C4-2B (cell line): Measurements from ENCODE around the gene CHRM1.

Source experiments
- ZFX ChIP-seq: fragments of 450-650 bp; IDR thresholded peaks from 2 replicates; pipeline ENCODE4 v1.6.1; 2017
- TF ChIP-seq, protein P1 (sequence below): fragments of 450-650 bp; conservative IDR thresholded peaks from 2 replicates; pipeline ENCODE4 v1.5.1; 2017; ENCODE audit warnings: mild to moderate bottlenecking

DNA sequence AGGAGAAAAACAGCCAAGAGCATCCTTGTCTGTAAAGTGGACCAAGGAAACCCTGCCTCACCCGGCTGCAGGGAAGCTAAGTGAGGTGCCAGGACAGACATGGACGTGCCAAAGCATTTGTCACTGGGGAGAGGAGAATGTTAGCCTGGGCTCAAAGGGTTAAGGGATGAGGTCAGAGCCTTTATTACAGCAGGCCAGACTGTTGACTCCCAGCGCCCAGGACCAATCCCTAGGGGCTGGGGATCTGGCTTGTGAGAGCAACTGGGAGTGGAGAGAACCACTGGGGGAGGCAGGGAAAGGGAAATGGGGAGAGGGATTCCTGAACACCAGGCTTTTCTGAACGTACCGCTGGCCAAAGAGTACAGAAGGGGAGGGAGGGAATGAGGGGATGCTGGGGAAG is 2.6 kb downstream of the CHRM1 start:
- TF ChIP-seq, protein P1, sequence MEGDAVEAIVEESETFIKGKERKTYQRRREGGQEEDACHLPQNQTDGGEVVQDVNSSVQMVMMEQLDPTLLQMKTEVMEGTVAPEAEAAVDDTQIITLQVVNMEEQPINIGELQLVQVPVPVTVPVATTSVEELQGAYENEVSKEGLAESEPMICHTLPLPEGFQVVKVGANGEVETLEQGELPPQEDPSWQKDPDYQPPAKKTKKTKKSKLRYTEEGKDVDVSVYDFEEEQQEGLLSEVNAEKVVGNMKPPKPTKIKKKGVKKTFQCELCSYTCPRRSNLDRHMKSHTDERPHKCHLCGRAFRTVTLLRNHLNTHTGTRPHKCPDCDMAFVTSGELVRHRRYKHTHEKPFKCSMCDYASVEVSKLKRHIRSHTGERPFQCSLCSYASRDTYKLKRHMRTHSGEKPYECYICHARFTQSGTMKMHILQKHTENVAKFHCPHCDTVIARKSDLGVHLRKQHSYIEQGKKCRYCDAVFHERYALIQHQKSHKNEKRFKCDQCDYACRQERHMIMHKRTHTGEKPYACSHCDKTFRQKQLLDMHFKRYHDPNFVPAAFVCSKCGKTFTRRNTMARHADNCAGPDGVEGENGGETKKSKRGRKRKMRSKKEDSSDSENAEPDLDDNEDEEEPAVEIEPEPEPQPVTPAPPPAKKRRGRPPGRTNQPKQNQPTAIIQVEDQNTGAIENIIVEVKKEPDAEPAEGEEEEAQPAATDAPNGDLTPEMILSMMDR = no peak
- no peak for TF ChIP-seq ZFX
